NCI-H460 (cell line): ENCODE measurements around the gene SIX5. TPM values are rescaled to one million over a fixed set of nuclear protein-coding genes. Genes with fewer than 3 reads are reported as not detected.
"Not testable (repeated sequence)": the region's sequence is repeated elsewhere in the genome, so short reads cannot be mapped to it uniquely, and the experiment has no call there.

Experiments
- DNase-seq: peaks from one replicate; pipeline ENCODE4 v3.0.0-alpha.2; 2016; ENCODE audit warnings: low read depth; ENCODE audit errors: extremely low read depth
- total RNA-seq: library from RNA; depleted of rRNA; stranded (reverse); fragments of >200 nt; shearing (Covaris generic); gene quantifications from 2 replicates; pipeline ENCODE4 v1.2.3, GENCODE V29; 2014

The SIX5 gene
- total RNA-seq, 1 experiment from 2014 or later = 10.3 TPM

DNA sequence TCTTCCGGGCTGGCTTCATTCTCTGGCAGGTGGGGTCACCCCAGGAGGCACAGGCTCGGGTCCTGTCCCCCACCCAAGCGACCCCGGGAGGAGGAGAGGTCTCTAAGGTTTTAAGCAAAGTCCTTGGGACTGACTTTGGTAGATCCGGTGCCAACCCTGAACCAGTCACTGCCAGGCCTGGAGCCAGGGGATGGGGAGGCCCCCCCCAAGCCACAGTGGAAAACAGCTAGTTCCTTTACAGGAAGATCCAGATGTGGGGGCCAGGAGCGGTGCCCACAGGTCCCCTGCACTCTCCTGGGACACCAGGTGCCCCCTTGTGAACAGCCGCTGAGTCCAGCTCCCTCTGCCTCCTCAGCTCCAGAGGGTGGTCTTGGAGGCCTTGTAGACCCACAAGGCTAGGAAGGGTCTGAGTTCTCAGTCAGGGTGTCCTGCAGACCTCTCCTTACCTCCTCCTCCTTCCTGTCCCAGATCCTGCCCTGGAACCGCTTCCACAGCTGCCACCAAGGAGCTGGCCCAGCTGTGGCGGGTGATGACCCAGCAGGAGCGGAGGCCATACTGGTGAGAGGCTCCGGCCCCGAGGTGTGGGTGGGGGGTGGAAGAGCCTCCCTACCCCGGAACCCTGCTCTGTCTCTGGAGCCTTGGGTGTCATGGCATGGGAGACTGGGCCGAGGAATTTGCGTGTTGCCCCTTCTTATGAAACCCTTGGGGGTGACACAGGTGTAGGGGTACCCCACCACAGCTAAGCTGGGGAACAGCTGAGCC is 6.0 kb downstream of the SIX5 start:
- DNase-seq = no peak

DNA sequence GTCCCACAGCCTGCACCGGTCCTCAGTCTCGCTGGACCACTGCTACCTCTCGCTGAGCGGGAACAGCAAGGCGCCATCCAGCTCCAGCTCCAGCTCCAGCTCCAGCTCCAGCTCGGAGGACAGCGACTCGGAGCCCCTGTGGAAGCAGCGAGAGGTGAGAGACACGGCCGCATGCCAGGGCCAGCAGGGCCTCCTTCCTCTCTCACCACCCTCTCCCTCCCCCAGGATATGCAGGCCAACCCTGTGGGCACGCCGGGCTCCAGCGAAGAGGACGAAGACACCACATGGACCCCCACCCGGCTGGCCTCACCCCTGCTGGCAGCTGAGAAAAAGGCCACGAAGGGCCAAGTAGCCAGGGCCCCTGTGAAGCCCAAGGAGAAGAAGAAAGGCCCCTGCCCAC is 7.3 kb downstream of the SIX5 start:
- no peak for DNase-seq

DNA sequence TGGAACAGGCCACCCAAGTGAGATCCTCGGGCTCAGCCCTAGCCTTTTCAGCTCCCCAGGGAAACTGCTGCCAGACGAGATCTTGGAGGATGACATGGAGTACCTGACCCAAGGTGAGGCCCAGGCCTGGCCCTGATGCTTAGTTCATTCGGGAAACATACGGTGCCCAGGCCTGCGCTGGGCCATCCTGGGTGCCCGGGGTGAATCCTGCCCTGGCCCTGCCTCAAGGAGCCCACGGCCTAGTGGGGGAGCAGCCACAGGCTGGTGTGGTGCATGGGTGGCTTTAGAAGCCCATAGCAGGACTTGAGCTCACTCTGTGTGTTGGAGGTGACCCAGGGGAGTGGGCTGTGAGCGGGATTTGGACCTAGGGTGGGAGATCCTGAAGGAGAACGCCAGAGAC is 10.1 kb downstream of the SIX5 start:
- DNase-seq = no peak

DNA sequence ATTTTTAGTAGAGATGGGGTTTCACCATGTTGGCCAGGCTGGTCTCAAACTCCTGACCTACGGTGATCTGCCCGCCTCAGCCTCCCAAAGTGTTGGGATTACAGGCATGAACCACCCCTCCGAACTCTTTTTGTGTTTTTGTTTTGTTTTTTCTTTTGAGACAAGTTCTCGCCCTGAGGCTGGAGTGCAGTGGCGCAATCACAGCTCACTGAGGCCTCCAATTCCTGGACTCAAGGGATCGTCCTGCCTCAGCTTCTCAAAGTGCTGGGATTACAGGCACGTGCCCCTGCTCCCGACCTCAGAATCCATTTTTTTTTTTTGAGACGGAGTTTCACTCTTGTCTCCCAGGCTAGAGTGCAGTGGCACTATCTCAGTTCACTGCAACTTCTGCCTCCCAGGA is 11.4 kb downstream of the SIX5 start:
- no peak for DNase-seq

DNA sequence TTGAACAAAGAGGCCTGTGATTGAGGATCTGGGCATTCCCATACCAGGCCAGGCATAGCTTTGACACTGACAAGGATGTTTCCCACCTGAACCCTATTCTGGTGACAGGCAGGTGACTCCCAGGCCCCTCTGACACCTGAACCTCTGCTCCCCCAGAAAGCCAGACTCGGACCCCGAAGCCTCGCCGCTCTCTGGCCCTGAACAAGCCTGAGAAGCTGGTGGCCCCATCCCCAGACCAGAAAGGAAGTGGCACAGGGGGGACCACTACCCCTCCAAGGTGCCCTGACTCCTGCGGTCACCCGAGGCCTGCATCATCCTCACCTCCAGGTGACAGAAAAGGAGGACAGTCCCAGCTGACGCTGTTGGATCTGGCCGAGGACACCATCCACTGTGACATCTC is 14.7 kb downstream of the SIX5 start:
- no peak for DNase-seq

DNA sequence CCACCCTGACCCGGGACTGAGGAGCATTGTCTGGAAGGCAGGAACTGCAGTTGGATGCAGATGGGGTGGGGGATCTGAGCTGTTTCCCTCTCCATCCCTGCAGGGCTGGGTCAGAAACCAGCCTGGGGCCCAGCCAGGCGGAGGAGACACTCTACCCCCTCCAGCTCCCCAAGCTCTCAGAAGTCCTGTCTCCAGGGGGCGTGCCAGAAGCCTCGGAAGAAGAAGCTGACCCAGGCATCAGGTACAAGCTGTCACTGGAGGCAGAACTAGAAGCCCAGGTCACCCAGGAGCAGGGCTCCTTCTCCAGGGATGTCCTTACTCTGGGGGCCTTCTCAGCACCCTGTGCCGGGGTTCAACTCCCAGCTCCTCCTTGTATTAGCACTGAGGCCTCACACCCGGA is 15.5 kb downstream of the SIX5 start:
- DNase-seq = no peak

DNA sequence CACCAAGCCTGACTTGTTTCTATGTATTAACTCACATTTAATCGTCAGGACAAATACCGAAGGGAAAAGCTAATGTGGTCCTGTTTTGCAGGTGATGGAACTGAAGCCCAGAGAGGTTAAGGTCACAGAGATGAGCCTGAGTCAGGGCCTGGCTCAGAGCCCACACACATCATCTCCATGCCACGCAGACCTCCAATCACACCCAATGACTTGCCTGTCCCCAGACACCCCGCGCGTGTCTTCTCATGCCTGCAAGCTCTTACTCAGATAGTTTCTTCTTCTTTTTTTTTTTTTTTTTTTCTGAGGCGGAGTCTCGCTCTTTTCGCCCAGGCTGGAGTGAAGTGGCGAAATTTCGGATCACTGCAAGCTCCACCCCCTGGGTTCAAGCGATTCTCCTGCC is 16.4 kb downstream of the SIX5 start:
- DNase-seq = no peak

DNA sequence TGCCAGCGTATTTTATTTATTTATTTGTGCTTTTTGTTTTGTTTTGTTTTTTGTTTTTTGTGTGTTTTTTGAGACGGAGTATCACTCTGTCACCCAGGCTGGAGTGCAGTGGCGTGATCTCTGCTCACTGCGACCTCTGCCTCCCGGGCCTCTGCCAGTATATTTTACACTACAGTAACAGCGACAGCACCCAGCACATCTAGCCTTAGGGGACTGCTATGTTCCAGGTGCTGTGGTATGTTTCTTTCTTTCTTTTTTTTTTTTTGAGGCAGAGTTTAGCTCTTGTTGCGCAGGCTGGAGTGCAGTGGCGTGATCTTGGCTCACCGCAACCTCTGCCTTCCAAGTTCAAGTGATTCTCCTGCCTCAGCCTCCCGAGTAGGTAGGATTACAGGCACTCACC is 17.6 kb downstream of the SIX5 start:
- not testable (repeated sequence) for DNase-seq

DNA sequence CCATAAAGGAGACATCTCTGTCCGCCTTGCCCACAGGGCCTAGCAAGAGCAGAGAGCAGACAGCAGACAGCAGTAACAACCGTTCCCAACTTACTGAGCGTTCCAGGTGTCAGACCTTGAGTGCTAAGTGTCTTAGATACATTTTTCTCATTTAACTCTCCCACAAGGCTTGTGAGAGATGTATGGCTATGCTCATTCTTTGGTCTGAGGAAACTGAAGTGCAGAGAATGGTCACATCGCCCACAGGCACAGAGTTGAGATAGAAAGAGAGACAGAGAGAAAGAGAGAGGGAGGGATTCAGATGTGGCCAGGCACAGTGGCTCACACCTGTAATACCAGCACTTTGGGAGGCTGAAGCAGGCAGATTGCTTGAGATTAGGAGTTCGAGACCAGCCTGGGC is 21.5 kb downstream of the SIX5 start:
- DNase-seq = no peak

DNA sequence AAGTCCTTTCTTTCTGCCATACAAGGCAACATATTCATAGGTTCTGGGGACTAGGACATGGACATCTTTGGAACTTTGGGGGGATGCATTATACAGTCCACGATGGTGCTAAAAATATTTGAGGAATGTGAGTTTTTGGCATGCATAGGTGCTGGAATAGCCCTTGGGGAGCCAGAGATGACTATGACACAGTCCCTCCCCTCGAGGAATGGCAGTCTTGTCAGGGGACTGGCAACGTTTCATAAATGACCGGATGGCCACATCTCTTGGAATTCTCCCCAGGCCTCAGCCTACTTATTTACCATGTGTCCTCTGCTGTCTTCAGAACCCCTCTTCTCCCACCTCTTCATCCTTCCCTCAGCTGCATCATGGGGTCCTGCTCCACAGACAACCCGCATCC is 22.2 kb downstream of the SIX5 start:
- DNase-seq = no peak

DNA sequence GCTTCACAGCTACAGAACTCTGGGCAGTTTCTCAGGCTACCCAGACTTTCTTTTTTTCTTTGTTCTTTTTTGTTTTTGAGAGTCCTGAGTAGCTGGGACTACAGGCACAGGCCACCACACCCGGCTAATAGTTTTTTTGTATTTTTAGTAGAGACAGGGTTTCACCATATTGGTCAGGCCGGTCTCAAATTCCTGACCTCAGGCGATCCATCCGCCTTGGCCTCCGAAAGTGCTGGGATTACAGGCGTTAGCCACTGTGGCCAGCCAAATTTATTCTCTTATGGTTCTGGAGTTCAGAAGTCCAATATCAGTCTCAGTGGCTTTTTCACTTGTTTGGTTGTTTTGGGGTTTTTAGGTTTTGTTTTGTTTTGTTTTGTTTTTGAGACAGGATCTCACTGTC is 23.4 kb downstream of the SIX5 start:
- DNase-seq = no peak

DNA sequence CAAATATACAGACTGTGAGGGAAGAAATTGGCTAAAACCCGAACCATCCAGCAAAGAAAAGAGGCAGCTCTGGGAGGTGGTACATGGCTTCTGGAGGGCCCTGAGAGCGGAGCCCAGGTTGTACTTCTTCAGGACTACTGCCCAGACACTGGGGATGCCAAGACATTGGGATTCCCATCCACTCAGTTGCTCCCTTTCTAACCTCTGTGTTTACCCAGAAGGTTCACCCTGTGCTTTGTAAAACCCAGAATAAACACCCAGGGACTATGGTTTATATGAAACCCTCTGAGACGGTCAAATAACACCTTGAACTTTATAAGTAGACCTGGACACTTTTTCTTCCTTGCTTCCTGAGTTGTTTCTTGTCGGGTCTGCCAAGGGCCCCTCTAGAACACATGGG is 26.1 kb downstream of the SIX5 start:
- DNase-seq = no peak

DNA sequence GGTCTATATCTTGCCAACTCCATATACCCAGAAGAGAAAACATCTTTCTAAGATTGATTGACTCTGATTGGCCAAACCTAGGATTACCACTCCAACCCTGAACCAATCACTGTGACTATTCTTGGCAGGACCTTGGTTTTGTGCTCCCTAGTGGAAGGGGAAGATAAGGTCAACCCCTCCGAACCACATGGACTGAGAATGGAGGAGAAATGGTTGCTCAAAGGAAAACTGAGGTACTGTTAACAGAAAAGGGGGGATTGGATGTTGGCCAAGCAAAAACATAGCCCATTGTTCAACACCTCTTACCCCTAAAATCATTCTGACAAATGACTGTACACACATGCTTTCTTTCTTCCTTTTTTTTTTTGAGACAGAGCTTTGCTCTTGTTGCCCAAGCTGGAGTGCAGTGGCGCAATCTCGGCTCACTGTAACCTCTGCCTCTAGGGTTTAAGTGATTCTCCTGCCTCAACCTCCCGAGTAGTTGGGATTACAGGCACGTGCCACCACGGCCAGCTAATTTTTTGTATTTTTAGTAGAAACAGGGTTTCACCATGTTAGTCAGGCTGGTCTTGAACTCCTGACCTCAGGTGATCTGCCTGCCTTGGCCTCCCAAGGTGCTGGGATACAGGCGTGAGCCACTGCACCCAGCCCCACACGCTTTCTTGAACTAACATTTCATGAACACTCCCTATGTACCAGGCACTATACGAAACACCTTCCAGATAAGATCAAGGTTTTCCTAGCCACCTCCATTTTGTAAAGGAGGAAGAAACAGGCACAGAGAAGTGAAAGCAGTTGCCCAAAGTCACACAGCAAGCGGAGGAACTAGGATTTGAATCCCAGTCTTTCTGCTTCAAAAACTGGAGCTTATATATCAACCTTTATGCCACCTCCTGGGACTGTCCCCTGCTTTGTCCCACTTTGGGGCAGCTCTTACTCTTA is 29.3 kb downstream of the SIX5 start:
- no peak for DNase-seq

DNA sequence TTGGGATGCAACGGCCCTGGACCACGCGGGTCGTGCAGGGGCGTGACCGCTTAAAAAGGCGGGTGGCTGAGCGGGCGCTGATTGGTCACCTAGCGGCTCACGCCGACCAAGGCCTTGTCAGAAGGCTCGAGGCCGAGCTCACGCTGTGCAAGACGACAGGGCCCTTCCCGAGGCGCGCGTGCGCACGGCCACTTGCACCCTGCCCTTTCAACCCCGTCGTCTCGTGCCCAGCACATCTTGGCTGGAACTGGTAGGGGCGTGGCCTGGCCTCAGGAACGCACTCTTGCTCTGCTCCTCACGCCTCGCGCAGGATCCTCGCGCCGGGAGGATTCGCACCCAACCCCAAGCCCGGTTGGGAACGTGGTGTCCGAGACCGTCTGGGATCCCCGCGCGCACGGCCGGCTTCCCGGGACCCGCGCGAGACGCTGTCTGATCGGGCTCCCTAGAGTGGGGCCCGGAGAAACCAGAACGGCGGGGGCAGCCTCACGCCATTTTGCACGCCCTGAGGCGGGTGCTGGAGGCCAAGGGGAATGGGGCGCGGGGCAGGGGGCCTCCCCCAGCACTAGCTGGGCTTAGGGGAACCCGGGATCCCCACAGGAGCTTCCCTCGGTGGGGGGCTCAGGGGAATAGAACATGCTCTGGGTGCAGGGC is 35.8 kb downstream of the SIX5 start, which contains the start of gene MEIOSIN:
Gene MEIOSIN, plus strand, starts transcription at position 280 of the 651 bp plus-strand sequence. CDS start 1,938 bp downstream, outside the sequence.
- DNase-seq = no peak

DNA sequence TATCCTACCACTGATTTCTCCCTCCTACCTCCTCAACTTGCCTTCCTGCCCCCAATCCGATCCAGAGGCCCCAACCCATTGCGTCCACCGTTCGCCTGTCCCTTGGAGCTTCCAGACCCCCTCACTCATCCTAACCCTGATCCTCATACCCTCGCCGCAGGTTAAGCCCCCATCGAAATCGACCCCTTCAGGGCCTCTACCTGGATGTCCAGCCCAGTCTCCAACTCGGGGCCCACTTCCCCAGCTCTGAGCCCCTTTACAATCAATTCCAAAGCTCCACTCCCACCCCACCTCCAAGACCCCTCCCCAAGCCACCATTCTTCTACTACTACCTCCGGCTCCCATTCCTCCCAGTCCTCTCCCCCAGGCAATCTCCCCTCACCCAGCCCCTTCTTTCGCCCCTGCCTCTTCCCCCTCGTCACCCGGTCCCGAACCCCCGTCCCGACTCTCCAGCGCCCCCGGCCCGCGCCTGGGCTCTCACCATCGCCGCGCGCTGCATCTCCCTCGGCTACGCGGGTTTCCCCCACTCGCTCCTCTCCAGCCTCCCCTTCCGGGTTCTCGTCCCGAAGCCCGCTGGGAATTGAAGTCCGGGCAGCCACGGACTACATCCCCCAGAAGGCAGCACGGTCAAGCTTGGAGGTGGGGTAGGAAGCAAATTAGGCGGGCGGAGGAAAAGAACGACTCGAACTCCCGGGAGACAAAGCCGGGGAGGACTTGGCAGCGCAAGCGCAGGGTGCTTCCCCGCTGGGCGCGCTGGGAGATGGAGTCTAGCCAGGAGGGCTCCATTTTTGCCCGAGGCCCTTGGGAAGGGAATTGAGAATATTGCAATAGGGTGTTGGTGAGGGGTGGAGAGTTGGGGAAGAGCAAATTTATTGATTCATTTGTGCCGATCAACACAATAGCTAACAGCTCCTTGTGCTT is 38.4 kb downstream of the SIX5 start, which contains the start of gene FBXO46:
Gene FBXO46, minus strand, starts transcription at position 529 of the 921 bp plus-strand sequence. CDS start 17,401 bp downstream, outside the sequence.
- peak; percentile 96 for DNase-seq

DNA sequence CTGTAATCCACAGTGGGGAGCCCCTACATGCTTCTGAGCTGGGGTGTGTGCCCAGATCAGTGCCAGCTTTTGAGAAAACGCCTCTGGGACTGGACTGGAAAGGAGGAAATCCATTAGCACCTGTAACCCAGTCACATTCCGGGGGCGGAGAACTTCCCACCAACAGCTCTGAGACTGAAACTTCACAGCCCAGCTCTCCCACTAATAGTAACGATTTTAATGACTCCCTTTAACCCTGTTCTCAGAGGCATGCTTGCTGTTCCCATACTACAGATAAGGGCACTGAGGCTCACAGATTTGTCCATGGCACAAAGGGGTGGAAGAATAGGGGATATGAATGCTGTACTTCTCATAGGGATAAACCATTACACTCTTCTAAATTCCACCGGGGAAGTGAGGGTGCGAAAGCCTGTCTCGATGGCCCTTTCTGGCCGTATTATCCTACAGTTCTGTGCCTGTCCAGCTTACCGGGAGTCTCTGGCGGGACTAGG is 39.2 kb downstream of the SIX5 start:
- no peak for DNase-seq

DNA sequence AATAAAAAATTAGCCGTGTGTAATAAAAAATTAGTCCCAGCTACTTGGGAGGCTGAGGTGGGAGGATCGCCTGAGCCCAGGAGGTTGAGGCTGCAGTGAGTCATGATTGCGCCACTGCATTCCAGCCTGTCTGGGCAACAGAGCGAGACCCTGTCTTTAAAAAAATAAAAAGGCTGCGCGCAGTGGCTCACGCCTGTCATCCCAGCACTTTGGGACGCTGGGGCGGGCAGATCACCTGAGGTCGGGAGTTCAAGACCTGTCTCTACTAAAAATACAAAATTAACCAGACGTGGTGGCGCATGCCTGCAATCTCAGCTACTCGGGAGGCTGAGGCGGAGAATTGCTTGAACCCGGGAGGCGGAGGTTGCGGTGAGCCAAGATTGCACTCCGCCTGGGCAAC is 40.4 kb downstream of the SIX5 start:
- DNase-seq = not testable (repeated sequence)

DNA sequence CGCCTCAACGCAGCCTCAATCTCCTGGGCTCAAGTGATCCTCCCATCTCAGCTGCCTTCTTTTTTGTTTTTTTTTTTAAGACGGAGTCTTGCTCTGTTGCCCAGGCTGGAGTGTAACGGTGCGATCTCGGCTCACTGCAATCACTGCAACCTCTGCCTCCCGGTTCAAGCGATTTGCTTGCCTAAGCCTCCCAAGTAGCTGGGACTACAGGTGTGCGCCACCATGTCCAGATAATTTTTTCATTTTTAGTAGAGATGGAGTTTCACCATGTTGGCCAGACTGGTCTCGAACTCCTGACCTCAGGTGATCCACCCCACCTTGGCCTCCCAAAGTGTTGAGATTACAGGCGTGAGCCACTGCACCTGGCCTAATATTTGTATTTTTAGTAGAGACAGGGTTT is 49.0 kb downstream of the SIX5 start:
- not testable (repeated sequence) for DNase-seq

DNA sequence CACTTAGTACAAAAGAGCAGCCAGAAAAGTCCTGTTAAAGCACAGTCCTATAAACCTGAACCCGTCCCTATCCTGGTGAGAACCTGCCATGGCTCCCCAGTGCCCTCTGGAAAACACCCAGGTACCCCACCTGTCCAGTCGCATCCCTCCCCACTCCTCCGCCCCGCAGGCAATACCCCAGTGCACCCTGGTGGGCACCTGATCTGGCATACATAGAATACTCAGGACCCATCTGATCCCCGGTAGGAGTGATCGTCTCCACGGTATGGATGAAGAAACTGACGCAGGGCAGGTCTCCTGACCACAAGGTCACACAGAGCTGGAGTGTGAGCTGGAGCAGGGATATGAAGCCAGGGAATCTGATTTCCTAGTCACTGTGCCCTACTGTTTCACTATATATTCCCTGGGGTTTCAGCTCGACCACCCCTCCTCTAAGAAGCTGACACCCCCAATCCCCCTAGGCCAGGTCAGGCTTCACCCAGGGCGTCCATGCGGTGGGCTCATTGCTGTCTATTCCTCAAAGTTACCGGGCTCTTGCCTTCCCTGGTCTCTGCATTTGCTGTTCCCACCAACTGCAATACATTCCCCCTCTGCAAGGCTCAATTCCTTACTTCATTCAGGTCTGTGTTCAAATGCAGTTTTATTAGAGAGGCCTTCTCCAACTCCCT is 50.9 kb downstream of the SIX5 start:
- DNase-seq = no peak
